ENCODE data around the gene OR5AS1. TPM values are rescaled to one million over a fixed set of nuclear protein-coding genes. Genes with fewer than 3 reads are reported as not detected.
"Not testable (repeated sequence)": the region's sequence is repeated elsewhere in the genome, so short reads cannot be mapped to it uniquely, and the experiment has no call there.

OR5AS1 gene
- total RNA-seq, 4 donors from 2014 or later, result not detected

DNA sequence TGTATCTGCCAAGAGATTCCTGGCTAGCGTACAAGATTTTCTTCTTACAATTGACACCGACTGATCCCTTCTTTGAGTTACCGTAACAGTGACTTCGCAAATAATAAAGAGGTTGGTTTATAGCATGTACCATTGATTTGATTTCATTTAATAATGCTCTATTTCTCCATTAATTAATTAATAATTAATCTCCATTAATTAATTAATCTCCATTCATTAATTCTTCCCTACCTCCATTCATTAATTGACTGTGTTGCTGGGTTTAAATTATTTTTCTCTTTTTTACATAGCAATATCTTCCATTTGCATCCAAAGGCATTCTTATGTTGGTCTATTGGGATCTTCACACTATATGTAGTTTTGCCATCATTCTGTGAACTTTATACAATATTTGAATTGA is 21.0 kb downstream of the OR5AS1 start:
- WGBS, result 62% methylated on average over 4 of the region's 4 CpGs

DNA sequence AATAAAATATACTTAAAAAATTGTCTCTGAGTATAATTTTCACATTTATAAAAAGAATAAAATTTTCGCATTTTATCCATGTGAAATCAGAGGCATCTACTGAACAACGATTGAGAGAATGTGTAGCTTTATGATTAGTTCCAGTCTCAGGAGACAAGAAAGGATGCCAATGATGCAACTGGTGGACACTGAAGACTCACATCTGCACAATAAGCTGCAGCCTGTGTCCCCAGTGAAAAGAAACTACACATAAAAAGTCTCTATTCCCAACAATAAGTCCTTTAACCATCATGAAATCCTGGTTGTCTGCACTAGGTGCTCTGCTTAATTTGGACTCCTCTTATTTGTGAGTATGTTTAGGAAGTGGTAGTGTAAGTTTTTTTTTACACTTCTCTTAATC is 22.0 kb downstream of the OR5AS1 start:
- Histone ChIP-seq H3K27me3 (no peaks in the 10 kb centered on the region), H3K27ac (replicated peaks in 1 of 4) (no peak overlapping the region), H3K4me3 (no peak overlapping the region), H3K36me3 (no peaks in the 10 kb centered on the region), H3K9me3 (no peaks in the 10 kb centered on the region), H3K4me1 (no peaks in the 10 kb centered on the region)
- WGBS, result 71% methylated on average over 2 of the region's 2 CpGs
- no peak for DNase-seq (ENCODE audit: extremely low spot score)
- intact Hi-C loops (cut with DNase I), result no loop called here
- TF ChIP-seq EP300 (IDR thresholded peaks at IDR 0.05) (no peak), POLR2A (IDR thresholded peaks at IDR 0.05; ENCODE audit: low read depth) (no peak)

More for the DNA sequence above, 21.0 kb downstream of the OR5AS1 start:
- Histone ChIP-seq H3K27ac (replicated peaks in 1 of 4) (no peak overlapping the region), H3K27me3 (no peaks in the 10 kb centered on the region), H3K9me3 (no peaks in the 10 kb centered on the region), H3K4me3 (no peak overlapping the region), H3K4me1 (no peaks in the 10 kb centered on the region), H3K36me3 (no peaks in the 10 kb centered on the region)
- no peak for DNase-seq (ENCODE audit: extremely low spot score)
- intact Hi-C loops (cut with DNase I), result no loop called here
- TF ChIP-seq, protein P1, sequence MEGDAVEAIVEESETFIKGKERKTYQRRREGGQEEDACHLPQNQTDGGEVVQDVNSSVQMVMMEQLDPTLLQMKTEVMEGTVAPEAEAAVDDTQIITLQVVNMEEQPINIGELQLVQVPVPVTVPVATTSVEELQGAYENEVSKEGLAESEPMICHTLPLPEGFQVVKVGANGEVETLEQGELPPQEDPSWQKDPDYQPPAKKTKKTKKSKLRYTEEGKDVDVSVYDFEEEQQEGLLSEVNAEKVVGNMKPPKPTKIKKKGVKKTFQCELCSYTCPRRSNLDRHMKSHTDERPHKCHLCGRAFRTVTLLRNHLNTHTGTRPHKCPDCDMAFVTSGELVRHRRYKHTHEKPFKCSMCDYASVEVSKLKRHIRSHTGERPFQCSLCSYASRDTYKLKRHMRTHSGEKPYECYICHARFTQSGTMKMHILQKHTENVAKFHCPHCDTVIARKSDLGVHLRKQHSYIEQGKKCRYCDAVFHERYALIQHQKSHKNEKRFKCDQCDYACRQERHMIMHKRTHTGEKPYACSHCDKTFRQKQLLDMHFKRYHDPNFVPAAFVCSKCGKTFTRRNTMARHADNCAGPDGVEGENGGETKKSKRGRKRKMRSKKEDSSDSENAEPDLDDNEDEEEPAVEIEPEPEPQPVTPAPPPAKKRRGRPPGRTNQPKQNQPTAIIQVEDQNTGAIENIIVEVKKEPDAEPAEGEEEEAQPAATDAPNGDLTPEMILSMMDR (IDR thresholded peaks at IDR 0.05), result no peak
- TF ChIP-seq EP300 (IDR thresholded peaks at IDR 0.05) (no peak), POLR2A (IDR thresholded peaks at IDR 0.05; ENCODE audit: low read depth) (no peak), POLR2AphosphoS5 (IDR thresholded peaks at IDR 0.05) (no peak)

DNA sequence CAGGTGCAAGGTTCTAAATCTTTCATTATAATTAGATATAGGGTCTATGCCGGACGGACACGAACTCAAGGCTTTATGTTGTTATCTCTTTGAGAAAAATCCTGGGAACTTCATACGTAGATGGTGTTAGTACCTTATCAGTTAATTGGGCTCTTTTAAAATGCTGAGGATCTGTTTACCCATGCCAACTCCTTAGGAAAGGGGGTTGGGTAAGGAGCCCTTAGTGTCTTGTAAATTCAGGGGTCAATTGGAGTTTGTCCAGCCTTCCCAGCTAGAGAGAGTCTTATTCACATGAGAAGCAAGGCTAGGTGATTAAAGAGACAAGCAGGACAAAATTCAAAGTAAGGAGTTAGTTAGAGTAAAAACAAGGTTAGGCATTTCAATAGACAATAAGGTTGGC is 28.9 kb downstream of the OR5AS1 start:
- H3K36me3 ChIP-seq; H3K9me3 ChIP-seq; H3K4me3 ChIP-seq; H3K27me3 ChIP-seq; DNase-seq (ENCODE audit: extremely low spot score); intact Hi-C loops (cut with DNase I); H3K27ac ChIP-seq (replicated peaks in 1 of 4); H3K4me1 ChIP-seq: not testable (repeated sequence)
- 46% methylated on average over 4 of the region's 4 CpGs for WGBS

DNA sequence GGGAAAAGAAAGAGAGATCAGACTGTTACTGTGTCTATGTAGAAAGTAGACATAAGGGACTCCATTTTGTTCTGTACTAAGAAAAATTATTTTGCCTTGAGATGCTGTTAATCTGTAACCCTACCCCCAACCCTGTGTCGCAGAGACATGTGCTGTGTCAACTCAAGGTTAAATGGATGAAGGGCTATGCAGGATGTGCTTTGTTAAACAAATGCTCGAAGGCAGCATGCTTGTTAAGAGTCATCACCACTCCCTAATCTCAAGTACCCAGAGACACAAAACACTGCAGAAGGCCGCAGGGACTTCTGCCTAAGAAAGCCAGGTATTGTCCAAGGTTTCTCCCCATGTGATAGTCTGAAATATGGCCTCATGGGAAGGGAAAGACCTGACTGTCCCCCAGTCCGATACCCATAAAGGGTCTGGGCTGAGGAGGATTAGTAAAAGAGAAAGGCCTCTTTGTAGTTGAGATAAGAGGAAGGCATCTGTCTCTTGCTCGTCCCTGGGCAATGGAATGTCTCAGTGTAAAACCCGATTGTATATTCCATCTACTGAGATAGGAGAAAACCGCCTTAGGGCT is 30.3 kb downstream of the OR5AS1 start:
- H3K36me3 ChIP-seq; H3K27ac ChIP-seq (replicated peaks in 1 of 4); H3K27me3 ChIP-seq; intact Hi-C loops (cut with DNase I); H3K9me3 ChIP-seq; H3K4me1 ChIP-seq; DNase-seq (ENCODE audit: extremely low spot score); H3K4me3 ChIP-seq: not testable (repeated sequence)
- 40% methylated on average over 7 of the region's 7 CpGs for WGBS

DNA sequence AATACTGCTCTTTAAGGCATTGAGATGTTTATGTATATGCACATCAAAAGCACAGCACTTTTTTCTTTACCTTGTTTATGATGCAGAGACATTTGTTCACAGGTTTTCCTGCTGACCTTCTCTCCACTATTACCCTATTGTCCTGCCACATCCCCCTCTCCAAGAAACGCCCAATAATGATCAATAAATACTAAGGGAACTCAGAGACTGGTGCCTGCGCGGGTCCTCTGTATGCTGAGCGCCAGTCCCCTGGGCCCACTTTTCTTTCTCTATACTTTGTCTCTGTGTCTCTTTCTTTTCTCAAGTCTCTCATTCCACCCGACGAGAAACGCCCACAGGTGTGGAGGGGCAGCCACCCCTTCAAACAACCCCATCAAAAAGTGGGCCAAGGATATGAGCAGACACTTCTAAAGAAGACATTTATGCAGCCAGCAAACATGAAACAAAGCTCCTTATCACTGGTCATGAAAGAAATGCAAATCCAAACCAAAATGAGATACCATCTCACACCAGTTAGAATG is 30.9 kb downstream of the OR5AS1 start:
- DNase-seq (ENCODE audit: extremely low spot score); intact Hi-C loops (cut with DNase I): not testable (repeated sequence)
- 77% methylated on average over 7 of the region's 7 CpGs for WGBS

DNA sequence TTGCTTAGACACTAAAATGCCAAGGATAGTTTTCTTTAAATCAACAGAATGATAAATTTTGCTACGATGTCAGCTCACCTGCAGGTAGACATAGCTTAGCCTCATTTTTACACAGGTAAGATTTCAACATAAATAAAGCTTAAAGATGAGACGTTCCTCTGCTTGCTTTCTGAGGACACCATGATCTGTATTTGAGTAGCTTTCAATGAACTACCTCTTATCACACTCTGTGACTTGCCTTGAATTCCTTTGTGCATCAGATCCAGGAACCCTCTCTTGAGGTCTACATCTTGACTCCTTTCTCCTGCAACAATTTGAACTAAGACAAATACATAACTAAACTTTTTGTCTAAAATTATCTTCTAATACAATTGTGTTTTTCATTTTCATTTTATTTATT is 39.5 kb downstream of the OR5AS1 start:
- no peak for DNase-seq (ENCODE audit: extremely low spot score)
- 75% methylated on average over 2 of the region's 2 CpGs for WGBS
- intact Hi-C loops (cut with DNase I), result no loop called here
- H3K27ac ChIP-seq (replicated peaks in 1 of 4), result no peak overlapping the region
- no peak overlapping the region for H3K4me3 ChIP-seq
- H3K27me3 ChIP-seq, result no peaks in the 10 kb centered on the region
- H3K9me3 ChIP-seq, result no peaks in the 10 kb centered on the region
- H3K4me1 ChIP-seq, result no peaks in the 10 kb centered on the region
- TF ChIP-seq, protein P1 (IDR thresholded peaks at IDR 0.05), result no peak
- TF ChIP-seq EP300 (IDR thresholded peaks at IDR 0.05) (no peak), POLR2A (IDR thresholded peaks at IDR 0.05; ENCODE audit: low read depth) (no peak), POLR2AphosphoS5 (IDR thresholded peaks at IDR 0.05) (no peak)
- no peaks in the 10 kb centered on the region for H3K36me3 ChIP-seq

More for the DNA sequence above, 30.9 kb downstream of the OR5AS1 start:
- H3K36me3 ChIP-seq; H3K4me3 ChIP-seq; H3K27me3 ChIP-seq; H3K9me3 ChIP-seq; H3K4me1 ChIP-seq; H3K27ac ChIP-seq (replicated peaks in 1 of 4): not testable (repeated sequence)

Other genes with a start within 250 kb of the OR5AS1 start
- gene OR5D14, start 232.1 kb upstream of the OR5AS1 start, total RNA-seq, result not detected
- gene OR5L1, start 216.3 kb upstream of the OR5AS1 start, total RNA-seq, result not detected
- not detected for gene OR5D18, start 208.0 kb upstream of the OR5AS1 start, total RNA-seq
- gene OR5L2, start 200.4 kb upstream of the OR5AS1 start, total RNA-seq, result not detected
- not detected for gene OR5D16, start 188.9 kb upstream of the OR5AS1 start, total RNA-seq
- gene TRIM51, start 144.4 kb upstream of the OR5AS1 start, total RNA-seq, result not detected
- gene OR5W2, start 113.1 kb upstream of the OR5AS1 start, total RNA-seq, result not detected
- not detected for gene OR5I1, start 91.3 kb upstream of the OR5AS1 start, total RNA-seq
- gene OR10AG1, start 57.7 kb upstream of the OR5AS1 start, total RNA-seq, result not detected
- gene OR5F1, start 33.0 kb upstream of the OR5AS1 start, total RNA-seq, result not detected
- not detected for gene OR8I2, start 65.7 kb downstream of the OR5AS1 start, total RNA-seq
- not detected for gene OR8H2, start 76.0 kb downstream of the OR5AS1 start, total RNA-seq
- gene OR8H3, start 94.7 kb downstream of the OR5AS1 start, total RNA-seq, result not detected
- gene OR8J3, start 112.5 kb downstream of the OR5AS1 start, total RNA-seq, result not detected
- not detected for gene OR8K5, start 132.7 kb downstream of the OR5AS1 start, total RNA-seq
- not detected for gene OR5J2, start 149.0 kb downstream of the OR5AS1 start, total RNA-seq
- gene OR5T2, start 206.6 kb downstream of the OR5AS1 start, total RNA-seq, result not detected
- not detected for gene OR5T3, start 224.6 kb downstream of the OR5AS1 start, total RNA-seq
- not detected for gene OR5T1, start 246.5 kb downstream of the OR5AS1 start, total RNA-seq

All from esophagus muscularis mucosa (tissue), 4 donors.